Measurements from ENCODE around the gene SFRP2.

The SFRP2 gene, protein sequence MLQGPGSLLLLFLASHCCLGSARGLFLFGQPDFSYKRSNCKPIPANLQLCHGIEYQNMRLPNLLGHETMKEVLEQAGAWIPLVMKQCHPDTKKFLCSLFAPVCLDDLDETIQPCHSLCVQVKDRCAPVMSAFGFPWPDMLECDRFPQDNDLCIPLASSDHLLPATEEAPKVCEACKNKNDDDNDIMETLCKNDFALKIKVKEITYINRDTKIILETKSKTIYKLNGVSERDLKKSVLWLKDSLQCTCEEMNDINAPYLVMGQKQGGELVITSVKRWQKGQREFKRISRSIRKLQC

DNA sequence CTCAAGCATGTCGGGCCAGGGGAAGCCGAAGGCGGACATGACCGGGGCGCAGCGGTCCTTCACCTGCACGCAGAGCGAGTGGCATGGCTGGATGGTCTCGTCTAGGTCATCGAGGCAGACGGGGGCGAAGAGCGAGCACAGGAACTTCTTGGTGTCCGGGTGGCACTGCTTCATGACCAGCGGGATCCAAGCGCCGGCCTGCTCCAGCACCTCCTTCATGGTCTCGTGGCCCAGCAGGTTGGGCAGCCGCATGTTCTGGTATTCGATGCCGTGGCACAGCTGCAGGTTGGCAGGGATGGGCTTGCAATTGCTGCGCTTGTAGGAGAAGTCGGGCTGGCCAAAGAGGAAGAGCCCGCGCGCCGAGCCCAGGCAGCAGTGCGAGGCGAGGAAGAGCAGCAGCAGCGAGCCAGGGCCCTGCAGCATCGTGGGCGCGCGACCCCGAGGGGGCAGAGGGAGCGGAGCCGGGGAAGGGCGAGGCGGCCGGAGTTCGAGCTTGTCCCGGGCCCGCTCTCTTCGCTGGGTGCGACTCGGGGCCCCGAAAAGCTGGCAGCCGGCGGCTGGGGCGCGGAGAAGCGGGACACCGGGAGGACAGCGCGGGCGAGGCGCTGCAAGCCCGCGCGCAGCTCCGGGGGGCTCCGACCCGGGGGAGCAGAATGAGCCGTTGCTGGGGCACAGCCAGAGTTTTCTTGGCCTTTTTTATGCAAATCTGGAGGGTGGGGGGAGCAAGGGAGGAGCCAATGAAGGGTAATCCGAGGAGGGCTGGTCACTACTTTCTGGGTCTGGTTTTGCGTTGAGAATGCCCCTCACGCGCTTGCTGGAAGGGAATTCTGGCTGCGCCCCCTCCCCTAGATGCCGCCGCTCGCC lies at the start of gene SFRP2:
SFRP2 (minus strand) TSS at position 671 of the 864 bp plus-strand sequence; CDS start at position 423, 248 bp downstream.
- no peak for DNase-seq

DNA sequence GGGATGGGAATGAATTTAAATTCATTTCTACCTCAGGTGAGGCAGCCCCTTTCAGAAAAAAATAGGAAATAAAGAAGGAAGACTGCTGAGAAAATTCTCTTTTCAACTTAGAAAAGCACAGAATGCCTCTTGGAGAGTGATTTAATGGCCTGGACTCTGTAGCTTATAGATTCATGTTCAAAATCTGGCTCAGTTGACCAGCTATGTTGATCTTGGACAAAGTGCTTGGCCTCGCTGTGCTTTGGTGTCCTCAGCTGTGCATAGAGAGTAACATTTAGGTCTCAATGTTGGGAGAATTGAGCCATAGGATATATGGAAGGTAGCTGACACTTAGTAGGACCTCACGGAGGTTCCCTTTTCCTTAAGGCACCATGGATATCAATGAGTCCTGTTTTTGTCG lies 49.7 kb upstream of the SFRP2 start:
- DNase-seq = no peak

DNA sequence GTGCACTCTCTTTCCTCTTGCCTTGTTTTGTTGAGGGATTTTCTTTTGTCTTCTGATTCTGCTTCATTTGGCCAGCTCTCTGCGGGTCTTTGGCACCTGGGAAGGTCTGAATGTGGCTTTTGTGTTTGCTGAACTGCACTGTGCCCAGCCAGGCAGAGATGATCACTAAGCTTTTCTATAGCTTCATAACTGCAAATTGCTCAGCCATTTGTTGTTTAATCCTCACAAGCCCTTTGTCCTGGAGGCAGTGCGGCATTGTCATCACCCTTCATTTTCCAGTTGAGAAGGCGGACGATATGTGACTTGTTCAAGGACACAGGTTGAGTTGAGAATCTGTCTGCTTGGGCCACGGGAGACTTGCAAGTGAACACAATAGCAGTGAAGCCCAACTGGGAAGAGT lies 46.0 kb upstream of the SFRP2 start:
- no peak for DNase-seq

DNA sequence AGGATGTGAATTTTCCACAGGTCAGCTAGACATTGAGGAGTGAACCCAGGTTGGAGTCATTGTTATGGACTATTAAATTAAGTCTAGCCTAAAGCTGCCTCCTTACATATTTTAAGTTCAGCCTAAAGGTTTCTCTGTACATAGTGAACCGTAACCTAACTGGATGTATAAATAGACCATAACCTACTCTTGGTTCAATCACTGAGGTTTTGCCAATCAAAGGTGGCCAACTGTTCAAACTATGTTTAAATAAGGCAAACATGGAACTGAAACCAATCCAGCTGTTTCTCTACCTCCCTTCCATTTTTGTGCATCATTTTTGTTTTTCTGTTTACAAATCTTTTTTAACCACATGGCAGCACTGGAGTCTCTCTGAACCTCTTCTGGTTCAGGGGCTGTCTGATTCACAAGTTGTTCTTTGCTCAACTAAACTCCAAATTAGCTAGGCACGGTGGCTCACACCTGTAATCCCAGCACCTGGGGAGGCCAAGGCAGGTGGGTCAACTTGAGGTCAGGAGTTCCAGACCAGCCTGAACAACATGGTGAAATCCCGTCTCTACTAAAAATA lies 43.9 kb upstream of the SFRP2 start:
- DNase-seq = no peak

DNA sequence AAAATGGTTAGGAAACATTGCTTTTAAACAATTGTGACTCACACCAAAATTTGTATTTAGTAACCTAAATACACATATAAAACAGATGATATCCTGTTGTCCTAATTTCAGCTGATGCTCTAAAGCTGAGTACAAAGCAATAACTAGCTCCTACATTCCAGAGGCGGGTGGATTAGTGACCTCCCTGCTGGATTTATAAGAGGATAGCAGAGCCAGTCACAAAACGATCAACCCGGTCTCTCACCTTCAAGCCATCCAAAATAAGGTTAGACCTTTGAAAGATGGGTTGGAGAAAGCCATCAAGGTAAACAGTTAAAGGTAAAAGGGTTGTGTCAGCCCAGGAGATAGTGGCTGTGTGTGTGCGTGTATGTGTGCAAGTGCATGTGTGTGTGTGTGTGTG lies 43.2 kb upstream of the SFRP2 start:
- no peak for DNase-seq

DNA sequence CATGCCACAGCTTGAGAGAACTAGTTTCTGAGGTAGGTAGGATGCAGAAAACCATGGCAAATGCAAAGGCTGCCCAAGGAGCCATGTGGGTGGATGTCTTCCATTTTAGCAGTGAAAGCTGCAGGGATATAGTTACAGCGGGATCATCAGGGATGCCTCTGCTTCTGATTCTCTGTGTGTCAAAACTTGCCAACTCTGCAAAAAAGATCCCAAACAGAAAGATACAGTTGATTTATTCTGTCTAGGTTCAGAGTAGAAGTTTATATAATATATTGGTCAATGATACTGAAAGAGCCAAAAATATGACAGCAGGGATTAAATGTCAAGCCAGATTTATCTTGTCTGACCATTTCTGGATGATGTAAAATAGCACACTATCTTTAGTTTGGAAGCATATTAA lies 42.4 kb upstream of the SFRP2 start:
- DNase-seq = no peak

DNA sequence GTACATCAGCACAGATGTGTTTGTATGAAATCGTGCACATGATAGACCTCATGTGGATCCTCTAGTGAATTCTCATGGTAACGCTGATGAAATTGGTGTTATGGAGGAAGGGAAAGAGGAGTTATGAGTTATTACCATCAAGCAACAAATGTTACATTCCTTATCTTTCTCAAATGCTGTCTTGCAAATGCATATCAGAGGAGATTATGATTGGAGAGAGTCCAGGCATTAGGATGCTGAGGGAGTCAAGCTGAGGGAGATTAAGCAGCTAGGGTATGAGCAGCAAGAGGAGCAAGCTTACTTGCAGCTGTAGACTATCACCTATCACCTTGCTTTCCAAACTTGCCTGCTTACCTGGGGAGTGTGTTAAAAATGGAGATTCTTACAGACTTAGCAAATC lies 36.8 kb upstream of the SFRP2 start:
- DNase-seq = no peak

DNA sequence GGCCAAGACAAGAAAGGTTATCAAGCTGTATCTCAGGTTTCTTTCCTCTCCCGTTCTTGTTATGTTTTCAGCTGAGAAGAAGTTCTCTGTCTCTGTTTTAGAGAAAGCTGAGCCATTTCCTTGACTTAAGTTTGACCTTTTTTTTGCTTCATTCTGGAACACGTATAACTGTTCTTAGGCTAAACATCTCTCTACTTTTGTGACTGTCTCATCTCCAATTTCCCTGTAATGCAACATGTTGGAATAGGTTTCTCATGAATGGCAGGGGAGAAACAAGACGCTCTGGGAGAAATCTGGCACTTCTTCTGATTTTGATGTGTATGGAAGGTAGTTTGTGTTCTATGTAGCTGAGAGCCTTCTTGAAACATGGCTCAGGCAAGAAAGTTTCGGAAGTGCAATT lies 36.2 kb upstream of the SFRP2 start:
- no peak for DNase-seq

DNA sequence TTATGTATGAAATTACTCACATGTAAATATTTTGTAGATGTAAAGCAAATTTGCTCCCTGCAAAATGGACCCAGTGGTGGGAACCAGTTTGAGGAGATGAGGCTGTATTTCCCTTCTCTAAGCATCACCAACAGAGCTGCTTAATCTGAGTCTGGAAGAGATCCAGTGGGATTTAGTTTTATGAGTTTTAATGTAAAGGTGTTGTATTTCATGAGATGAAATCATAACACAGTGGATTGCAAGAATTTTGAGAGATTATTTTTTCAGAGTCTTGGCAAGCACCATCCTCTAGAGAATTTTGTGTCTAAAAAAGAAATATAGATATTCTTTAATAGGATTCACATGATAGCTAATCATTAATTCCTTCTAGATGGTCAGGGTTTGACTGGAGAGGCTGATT lies 35.6 kb upstream of the SFRP2 start:
- DNase-seq = no peak

DNA sequence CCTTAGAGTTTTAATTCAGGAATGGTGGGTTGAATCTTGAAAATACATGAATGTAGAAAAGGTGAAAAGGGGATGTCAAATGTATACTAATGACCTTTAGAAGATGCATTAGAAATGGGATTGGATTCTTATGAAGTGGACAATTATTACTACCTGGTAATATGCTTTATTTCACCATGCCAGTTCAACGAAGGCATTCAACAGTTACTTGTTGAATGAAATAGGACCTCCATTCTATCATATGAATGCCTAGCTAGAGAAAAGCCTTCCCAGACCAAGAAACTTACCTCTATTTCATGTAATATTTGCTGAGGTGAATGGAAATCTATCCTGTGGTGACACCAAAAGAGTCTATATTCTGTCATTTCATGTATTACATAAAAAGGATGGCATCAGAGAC lies 34.6 kb upstream of the SFRP2 start:
- no peak for DNase-seq

DNA sequence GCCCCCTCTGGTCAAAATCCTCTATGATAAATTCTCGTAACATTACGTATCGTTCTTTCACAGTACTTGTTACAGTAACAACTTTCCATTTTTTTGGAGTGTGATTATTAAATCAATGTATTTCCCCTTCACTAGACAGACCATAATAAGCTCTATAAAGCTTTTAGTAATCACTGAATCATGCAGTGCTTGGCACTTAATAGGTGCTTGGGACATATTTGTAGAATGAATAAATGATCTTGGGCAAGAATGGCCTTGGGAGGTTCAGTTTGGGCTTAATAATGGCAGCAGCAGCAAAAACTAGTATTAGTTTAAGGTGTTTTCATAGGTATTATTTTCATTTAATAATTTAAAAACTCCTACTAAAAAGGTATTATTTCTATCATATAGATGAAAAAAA lies 33.4 kb upstream of the SFRP2 start:
- DNase-seq = no peak

DNA sequence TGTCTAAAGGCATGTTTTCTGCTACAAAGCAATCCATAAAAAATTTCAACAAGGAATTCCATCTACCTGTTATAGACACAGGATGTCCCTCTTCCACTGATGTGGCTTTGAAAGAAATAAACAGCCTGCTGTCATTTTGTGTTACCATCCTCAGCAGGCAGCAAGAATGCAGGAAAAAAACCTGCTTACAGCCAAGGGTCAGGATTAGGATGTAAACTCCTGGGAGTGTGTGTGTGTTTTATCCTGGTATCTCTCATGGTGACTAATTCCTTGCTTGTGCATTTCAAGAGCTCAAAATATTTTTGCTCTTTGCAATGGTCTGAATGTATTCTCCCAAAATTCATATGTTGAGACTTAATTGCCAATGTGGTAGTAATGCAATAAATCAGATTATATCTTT lies 28.6 kb upstream of the SFRP2 start:
- no peak for DNase-seq

DNA sequence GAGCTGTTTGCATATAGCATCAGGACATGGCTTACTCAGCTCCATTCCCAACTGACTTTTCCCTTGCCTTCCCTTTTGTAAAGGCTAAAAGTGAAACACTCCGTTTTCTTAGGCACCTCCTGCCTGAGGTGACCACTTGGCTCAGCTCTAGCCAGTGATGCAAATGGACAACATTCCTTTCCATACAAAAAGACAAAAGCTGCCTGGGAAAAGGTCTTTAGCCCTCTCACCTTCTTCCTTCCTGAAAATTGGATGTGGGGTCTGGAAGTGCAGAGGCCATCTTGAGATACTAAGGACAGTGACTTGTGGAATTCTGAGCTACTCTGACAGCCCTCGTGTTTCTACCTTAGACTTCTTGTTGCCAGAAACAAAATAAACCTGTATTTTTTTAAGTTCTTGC lies 27.7 kb upstream of the SFRP2 start:
- no peak for DNase-seq

DNA sequence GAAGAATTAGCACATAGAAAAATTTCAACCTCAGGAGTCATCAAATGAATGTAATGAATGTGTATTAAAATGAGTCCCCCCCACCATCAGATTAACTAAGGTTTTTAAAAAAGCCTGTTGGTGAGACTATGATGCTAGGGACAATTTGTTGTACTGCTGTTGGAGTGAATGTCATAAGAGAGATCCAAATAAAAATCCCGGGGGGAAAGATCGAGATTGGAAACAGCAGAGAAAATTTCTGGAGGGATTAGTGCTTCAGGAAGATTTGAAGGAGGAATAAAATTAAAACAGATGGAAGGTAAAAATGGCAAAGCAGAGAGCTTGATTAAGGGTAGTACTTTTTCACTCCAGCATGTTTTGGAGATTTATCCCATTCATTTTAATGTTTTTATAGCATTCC lies 25.9 kb upstream of the SFRP2 start:
- DNase-seq = no peak

DNA sequence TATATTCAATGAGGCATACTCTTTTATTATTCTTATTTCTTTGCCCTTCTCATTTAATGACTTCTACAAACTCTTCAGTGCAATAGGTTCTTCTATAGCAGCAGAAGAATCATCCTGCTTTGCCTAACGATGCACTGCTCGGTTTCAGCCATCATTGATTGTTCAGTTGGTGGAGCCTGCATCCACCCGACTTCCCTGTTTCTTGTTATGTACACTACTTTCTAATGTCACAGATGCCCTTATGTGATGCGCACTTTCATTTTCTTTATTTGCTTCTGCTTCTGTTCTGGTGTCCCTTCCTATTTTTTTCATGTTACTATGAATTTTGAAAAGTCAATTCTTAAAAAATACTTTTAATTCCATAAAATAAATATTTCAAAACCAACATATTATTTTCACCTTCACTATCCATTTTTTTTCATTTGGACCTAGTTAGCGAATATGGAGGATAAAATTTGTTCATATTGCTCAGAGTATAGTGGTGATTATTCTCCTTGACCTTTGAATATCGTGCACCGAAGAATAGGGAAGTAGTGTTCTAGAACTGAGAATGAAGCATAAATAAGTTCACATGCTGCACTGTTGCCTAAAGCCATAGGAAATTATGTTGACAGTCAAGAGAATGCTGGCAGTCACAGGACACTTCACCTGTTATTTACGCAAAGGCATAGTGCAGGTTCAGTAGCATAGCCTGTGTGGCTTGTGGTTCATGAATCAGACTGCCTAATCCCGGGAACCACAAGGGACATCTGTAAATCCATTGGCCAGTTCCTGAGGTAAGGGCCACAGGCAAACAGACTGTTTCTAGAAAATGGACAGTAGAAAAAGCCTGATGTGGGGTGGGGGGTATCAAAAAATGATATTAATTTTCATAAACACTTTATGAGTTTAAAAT lies 21.3 kb upstream of the SFRP2 start:
- DNase-seq = no peak

DNA sequence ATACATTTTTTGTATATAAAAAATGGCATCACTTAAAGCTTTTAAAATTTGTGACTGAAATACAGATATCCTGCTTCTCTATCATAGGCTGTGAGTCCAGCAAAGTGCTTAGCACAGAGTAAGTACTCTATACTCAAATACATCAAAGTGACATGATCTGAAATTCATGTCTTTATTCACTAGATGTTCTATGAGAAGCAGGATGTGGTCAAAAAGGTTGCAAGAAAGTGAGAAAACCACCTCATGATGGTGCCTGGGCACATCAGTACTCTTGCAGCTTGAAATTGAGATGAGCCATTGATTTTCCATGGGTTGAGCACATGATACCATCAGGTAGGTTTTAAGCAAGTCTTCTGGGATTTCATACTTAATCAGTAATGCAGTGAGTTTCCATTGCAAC lies 20.4 kb upstream of the SFRP2 start:
- no peak for DNase-seq

DNA sequence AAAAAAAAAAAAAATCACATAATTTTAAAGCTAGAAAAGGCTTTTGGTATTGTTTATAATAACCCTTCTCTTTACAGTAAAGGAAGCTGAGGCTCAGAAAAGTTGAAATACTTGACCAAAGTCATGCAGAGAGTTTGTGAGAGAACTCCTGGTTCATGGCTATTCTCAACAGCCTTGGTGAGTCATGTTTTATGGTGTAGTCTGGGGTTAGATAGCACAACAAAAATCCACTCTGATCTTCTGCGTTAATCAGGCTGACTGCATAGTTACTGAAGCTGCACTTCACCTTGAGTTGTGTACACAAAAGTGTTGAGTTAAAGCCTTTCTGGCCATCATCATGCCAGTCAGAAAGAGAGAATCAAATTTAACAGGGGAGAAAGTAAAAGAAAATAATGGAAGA lies 19.3 kb upstream of the SFRP2 start:
- no peak for DNase-seq

DNA sequence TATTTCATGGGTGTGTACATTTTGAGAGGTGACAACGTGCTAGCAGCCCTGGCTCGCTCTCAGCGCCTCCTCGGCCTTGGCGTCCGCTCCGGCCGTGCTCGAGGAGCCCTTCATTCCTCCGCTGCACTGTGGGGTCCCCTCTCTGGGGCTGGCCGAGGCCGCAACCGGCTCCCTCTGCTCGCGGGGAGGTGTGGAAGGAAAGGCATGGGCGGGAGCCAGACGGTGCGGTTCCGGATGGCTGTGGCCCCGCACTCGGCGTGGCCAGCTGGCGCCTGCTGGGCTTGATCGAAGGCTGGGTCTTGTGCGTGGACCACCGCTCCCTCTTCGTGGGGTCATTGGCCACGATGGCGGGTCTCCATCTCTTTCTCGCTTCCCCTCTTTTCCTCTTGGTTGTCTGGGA lies 17.2 kb upstream of the SFRP2 start:
- DNase-seq = no peak

DNA sequence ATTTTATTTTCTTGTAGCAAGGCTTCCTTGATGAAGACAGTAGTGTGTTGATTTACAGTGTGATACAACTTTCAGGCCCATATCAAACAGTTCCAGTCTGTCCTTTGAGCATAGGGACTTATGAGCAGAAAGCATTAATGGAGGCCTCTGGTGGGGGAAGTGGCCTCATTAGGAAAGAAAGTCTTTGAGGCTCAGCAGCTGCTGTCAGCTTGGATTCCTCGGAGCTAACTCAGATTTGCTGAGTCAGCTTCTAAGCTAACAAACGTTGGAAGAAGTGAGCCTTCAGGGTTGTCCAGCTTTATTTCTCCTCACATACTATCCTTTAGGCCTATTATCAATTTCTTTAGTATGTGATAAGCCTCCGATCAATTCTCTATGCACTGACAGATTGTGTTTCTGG lies 15.8 kb upstream of the SFRP2 start:
- DNase-seq = no peak

DNA sequence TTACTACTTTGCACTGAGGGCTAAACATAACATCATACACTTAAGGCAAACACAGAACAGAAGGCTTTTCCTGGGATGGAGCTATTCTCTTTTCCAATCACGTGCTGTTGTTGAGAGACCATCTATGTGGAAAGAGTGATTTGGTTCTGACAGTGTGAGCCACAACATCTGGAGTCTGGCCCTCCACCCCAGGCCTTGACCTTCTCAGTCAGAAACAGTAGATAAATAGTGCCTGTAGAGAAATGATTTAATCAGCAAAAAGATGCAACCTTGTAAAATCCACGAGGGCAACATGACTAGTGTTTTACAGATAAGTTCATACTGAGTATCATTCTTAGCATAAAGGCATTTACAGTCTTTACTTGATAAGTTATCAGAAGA lies 10.8 kb upstream of the SFRP2 start:
- DNase-seq = no peak

DNA sequence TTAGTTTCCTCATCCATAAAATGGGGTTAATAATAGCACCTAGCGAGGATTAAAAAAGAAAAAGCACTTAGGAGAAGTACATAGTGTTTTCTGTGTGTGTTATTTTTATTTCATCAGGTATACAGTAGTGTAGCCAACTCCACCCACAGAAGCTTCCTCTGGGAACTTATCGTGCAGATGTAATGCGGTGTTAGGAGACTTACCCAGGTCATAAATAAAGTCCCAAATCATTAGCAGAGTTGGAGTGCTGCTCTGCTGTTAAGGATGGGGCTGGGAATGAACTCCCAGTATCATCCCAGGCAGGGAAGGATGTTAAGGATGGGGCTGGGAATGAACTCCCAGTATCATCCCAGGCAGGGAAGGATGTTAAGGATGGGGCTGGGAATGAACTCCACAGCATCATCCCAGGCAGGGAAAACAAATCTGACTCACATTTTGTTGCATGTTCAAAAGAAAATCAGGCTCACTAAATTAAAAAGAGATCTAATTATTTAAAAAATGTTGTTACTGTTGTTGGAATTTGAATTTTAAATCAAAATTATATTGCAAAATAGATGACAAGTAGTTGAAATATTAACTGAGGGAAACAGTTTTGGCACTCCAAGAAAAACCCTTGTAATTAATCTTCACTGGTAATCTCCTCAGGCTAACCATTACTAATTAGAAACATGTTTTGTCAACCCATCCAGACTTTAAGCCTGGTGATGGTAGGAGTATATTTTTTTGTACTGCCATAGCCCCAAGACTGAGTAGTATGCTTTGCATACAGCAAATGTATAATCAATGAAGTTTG lies 10.2 kb upstream of the SFRP2 start:
- no peak for DNase-seq

DNA sequence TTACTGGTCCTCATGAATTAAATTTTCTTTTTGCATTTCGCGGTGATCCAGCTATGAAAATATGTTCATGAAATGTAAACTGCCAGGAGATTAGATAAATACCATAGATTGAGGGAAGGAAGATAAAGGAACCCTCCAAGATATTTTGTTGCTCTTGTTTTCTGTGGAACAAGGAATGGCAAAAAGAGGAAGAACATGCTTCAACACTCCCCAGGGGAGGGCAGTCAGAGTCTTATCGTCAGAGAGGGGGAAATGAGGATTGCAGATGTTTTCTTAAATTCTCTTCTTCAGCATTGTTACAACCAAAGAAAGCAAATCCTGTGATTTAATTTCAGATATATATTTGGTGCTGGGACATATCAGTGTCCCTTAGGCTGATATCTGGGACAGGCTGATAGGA lies 9.5 kb upstream of the SFRP2 start:
- DNase-seq = no peak

All from NCI-H774 (cell line).